HUES64 (cell line): Measurements from ENCODE around the gene RSPH9.

ENCODE experiments used
- H3K27ac ChIP-seq: 2 replicates; pipeline ENCODE4 v1.7.0; 2013; ENCODE audit warnings: low read depth, low read length, inconsistent platforms
- H3K27me3 ChIP-seq: 2 replicates; pipeline ENCODE4 v1.6.1; 2013; ENCODE audit warnings: mild to moderate bottlenecking, low read length; ENCODE audit not compliant: insufficient read depth
- H3K36me3 ChIP-seq: 2 replicates; pipeline ENCODE4 v1.6.1; 2013; ENCODE audit warnings: mild to moderate bottlenecking, low read length; ENCODE audit not compliant: insufficient read depth
- H3K4me1 ChIP-seq: 2 replicates; pipeline ENCODE4 v1.6.1; 2013; ENCODE audit warnings: mild to moderate bottlenecking, low read length, moderate library complexity; ENCODE audit not compliant: insufficient read depth
- H3K4me3 ChIP-seq: 2 replicates; pipeline ENCODE4 v1.5.1; 2013; ENCODE audit warnings: mild to moderate bottlenecking, low read length, moderate library complexity
- H3K9ac ChIP-seq: 2 replicates; pipeline ENCODE4 v1.6.1; 2013; ENCODE audit warnings: mild to moderate bottlenecking, low read depth, low read length
- H3K9me3 ChIP-seq: 2 replicates; pipeline ENCODE4 v1.6.1; 2013; ENCODE audit warnings: low read depth, low read length; ENCODE audit not compliant: insufficient read depth
- WGBS: fragments of 150-250, 120-280 bp; methylation state at CpG from one replicate; pipeline ENCODE4 v1.1.7; 2013; ENCODE audit warnings: missing lambda C conversion rate; 5-methylcytosine and 5-hydroxymethylcytosine counted together

The RSPH9 gene

GRCh38 chr6:43717389-43717788 is 72.6 kb downstream of the RSPH9 start:
- 93% methylated on average over 8 of the region's 8 CpGs for WGBS
- Histone ChIP-seq H3K4me3 (no peak overlapping the region), H3K9me3 (no peaks in the 10 kb centered on the region), H3K36me3 (no peaks in the 10 kb centered on the region), H3K4me1 (0 out of 2 replicates have a peak, but pooled peaks cover 3% of the 10 kb centered on the region), H3K9ac (no peak overlapping the region), H3K27me3 (no peaks in the 10 kb centered on the region), H3K27ac (no peak overlapping the region)

- Histone ChIP-seq H3K36me3 (no peaks in the 10 kb centered on the region), H3K9ac (no peak overlapping the region), H3K4me1 (0 out of 2 replicates have a peak, but pooled peaks cover 3% of the 10 kb centered on the region), H3K9me3 (no peaks in the 10 kb centered on the region), H3K27me3 (no peaks in the 10 kb centered on the region), H3K27ac (no peak overlapping the region), H3K4me3 (no peak overlapping the region)
- 94% methylated on average over 12 of the region's 12 CpGs for WGBS
Measured at GRCh38 chr6:43717822-43718221, 73.0 kb downstream of the RSPH9 start.

DNA sequence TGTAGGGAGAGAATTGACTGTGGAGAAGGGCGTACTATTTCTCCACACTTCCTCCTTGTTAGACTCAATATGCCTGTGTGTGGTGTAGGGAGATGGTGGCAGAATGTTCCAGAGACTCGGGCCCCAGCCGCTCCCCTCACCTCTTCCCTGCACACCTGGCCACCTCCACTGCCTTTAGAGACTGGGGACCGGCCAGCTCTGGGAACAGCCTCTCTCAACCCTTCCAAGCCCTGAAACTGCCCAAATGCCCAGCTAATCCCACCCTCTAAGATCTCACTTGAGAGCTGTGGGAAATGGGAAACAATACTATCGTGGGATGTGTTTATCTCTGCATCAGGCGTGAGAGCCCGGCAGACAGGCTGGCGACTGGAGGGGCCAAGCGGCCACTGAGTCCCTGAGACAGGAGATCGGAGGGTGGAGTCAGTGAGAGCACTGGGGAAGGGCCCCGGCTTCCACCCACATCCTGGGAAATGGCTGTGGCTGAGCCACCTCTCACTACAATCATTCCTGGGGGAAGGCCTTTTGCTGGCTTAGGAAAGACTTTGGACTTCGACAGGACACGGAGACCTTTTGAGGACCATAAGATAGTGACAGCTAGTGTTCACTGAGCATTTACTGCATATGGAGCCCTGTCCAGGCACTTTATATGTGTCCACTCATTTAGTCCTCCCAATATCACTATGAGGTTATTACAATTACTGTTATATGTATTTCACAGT is 73.7 kb downstream of the RSPH9 start:
- no peak overlapping the region for H3K9ac ChIP-seq
- no peak overlapping the region for H3K27ac ChIP-seq
- no peaks in the 10 kb centered on the region for H3K27me3 ChIP-seq
- no peaks in the 10 kb centered on the region for H3K9me3 ChIP-seq
- H3K36me3 ChIP-seq = no peaks in the 10 kb centered on the region
- no peak overlapping the region for H3K4me3 ChIP-seq
- H3K4me1 ChIP-seq = 0 out of 2 replicates have a peak, but pooled peaks cover 3% of the 10 kb centered on the region
- WGBS = 85% methylated on average over 12 of the region's 13 CpGs

- Histone ChIP-seq H3K27me3 (no peaks in the 10 kb centered on the region), H3K27ac (no peak overlapping the region), H3K9me3 (no peaks in the 10 kb centered on the region), H3K9ac (no peak overlapping the region), H3K4me3 (no peak overlapping the region), H3K4me1 (no peaks in the 10 kb centered on the region), H3K36me3 (no peaks in the 10 kb centered on the region)
- WGBS = 92% methylated on average over 7 of the region's 7 CpGs
Measured at GRCh38 chr6:43719511-43719910, 74.7 kb downstream of the RSPH9 start.

- no peaks in the 10 kb centered on the region for H3K9me3 ChIP-seq
- no peaks in the 10 kb centered on the region for H3K36me3 ChIP-seq
- no peaks in the 10 kb centered on the region for H3K27me3 ChIP-seq
- H3K4me1 ChIP-seq = no peaks in the 10 kb centered on the region
- no peak overlapping the region for H3K27ac ChIP-seq
- no peak overlapping the region for H3K9ac ChIP-seq
- 73% methylated on average over 4 of the region's 4 CpGs for WGBS
- H3K4me3 ChIP-seq = no peak overlapping the region
Measured at GRCh38 chr6:43720999-43721398, 76.2 kb downstream of the RSPH9 start.
